Measurements from ENCODE around the gene KLF17. TPM values are rescaled to one million over a fixed set of nuclear protein-coding genes. Genes with fewer than 3 reads are reported as not detected.

Gene KLF17
- total RNA-seq, 4 donors from 2014 or later, result not detected

- H3K36me3 ChIP-seq, result no peaks in the 10 kb centered on the region
- H3K4me1 ChIP-seq, result no peaks in the 10 kb centered on the region
- 13 to 18% methylated on average over 1 of the region's 1 CpG for WGBS, 2 donors
- no peak overlapping the region for H3K27ac ChIP-seq
- TF ChIP-seq POLR2A (IDR thresholded peaks at IDR 0.05), result no peak
- no peak for TF ChIP-seq EP300 (IDR thresholded peaks at IDR 0.05)
- TF ChIP-seq CTCF (IDR thresholded peaks at IDR 0.05), result no peak
- no peak overlapping the region for H3K4me3 ChIP-seq
- peaks cover 0 to 3% (median 0%) of the 10 kb centered on the region in 4 donors for H3K9me3 ChIP-seq
- no peak for DNase-seq (ENCODE audit: low spot score in 2 of 2)
- peaks cover 0 to 6% of the 10 kb centered on the region in 2 donors for H3K27me3 ChIP-seq
These were observed 33.2 kb downstream of the KLF17 start for GRCh38 chr1:44151808-44152207.

DNA sequence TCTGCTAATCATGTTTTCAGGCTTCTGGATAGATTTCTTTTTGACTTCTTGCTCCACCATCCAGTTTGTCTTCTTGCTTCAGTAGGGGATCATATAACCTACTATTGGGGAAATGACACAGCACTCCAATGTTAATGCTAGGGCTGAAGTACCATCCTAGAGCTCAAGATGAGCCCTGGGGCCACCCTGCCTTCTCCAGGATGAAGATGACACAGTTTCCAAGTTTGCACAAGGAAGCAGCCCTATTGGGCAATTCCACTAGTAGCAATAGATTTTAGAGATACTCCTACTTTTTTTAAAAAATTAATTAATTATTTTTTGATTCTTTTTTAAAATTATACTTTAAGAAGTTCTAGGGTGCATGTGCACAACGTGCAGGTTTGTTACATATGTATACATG, 34.1 kb downstream of the KLF17 start:
- Histone ChIP-seq H3K4me3 (no peak overlapping the region), H3K36me3 (no peaks in the 10 kb centered on the region), H3K4me1 (no peaks in the 10 kb centered on the region), H3K27me3 (peaks cover 0 to 6% of the 10 kb centered on the region in 2 donors), H3K27ac (no peak overlapping the region), H3K9me3 (no peaks in the 10 kb centered on the region)
- no peak for DNase-seq (ENCODE audit: low spot score in 2 of 2)
- TF ChIP-seq EP300 (IDR thresholded peaks at IDR 0.05) (no peak), POLR2A (IDR thresholded peaks at IDR 0.05) (no peak), CTCF (IDR thresholded peaks at IDR 0.05) (no peak)
- 80 to 85% methylated on average over 1 of the region's 1 CpG for WGBS, 2 donors

DNA sequence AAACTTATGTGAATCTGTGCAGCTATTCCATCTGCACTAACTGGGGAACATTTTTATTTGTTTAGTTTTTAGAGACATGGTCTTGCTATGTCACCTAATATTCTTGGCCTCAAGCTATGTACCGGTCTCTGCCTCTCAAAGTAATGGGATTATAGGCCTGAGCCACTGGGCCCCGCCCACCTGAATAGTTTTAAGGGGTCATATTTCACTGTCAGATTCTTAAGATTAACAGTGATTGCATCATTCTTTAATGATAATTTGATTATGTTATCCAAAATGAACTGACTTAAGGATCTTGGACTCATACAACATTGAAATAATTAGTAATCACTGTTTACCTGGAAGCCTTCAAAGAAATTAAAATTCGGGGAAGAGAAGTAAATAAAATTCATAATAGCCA, 35.4 kb downstream of the KLF17 start:
- no peak for TF ChIP-seq EP300 (IDR thresholded peaks at IDR 0.05)
- TF ChIP-seq CTCF (IDR thresholded peaks at IDR 0.05), result no peak
- no peak for TF ChIP-seq POLR2A (IDR thresholded peaks at IDR 0.05)
- H3K9me3 ChIP-seq, result no peaks in the 10 kb centered on the region
- H3K4me1 ChIP-seq, result no peaks in the 10 kb centered on the region
- no peak overlapping the region for H3K4me3 ChIP-seq
- H3K27ac ChIP-seq, result no peak overlapping the region
- H3K36me3 ChIP-seq, result no peaks in the 10 kb centered on the region
- WGBS, 2 donors, result 86 to 87% methylated on average over 3 of the region's 3 CpGs
- no peak for DNase-seq (ENCODE audit: low spot score in 2 of 2)
- peaks cover 0 to 6% of the 10 kb centered on the region in 2 donors for H3K27me3 ChIP-seq

GRCh38 chr1:44157903-44158302, 39.3 kb downstream of the KLF17 start:
- Histone ChIP-seq H3K36me3 (no peaks in the 10 kb centered on the region), H3K27me3 (no peaks in the 10 kb centered on the region), H3K27ac (no peak overlapping the region), H3K9me3 (no peaks in the 10 kb centered on the region), H3K4me3 (no peak overlapping the region), H3K4me1 (no peaks in the 10 kb centered on the region)
- no peak for DNase-seq (ENCODE audit: low spot score in 2 of 2)
- WGBS, 2 donors, result 92% methylated on average over 1 of the region's 1 CpG
- TF ChIP-seq EP300 (IDR thresholded peaks at IDR 0.05) (no peak), CTCF (IDR thresholded peaks at IDR 0.05) (no peak), POLR2A (IDR thresholded peaks at IDR 0.05) (no peak)

GRCh38 chr1:44158871-44159270, 40.2 kb downstream of the KLF17 start:
- no peak for TF ChIP-seq CTCF (IDR thresholded peaks at IDR 0.05)
- TF ChIP-seq POLR2A (IDR thresholded peaks at IDR 0.05), result no peak
- TF ChIP-seq EP300 (IDR thresholded peaks at IDR 0.05), result no peak
- Histone ChIP-seq H3K27me3 (no peaks in the 10 kb centered on the region), H3K4me3 (no peak overlapping the region), H3K4me1 (no peaks in the 10 kb centered on the region), H3K36me3 (no peaks in the 10 kb centered on the region), H3K27ac (no peak overlapping the region), H3K9me3 (no peaks in the 10 kb centered on the region)
- no peak for DNase-seq (ENCODE audit: low spot score in 2 of 2)

Measured in tibial nerve (tissue), 4 donors.